ENCODE data around the gene TTLL1. TPM values are rescaled to one million over a fixed set of nuclear protein-coding genes. Genes with fewer than 3 reads are reported as not detected.

Gene TTLL1
- total RNA-seq, 1 experiment from 2014 or later: 5.5 TPM

- no peaks in the 10 kb centered on the region for H3K9me3 Mint-ChIP-seq
- DNase-seq (ENCODE audit: low spot score) (no peak), ATAC-seq (no peak)
- H3K36me3 Mint-ChIP-seq: no peaks in the 10 kb centered on the region
- no peak overlapping the region for H3K27ac Mint-ChIP-seq
- H3K4me1 Mint-ChIP-seq: peaks cover 2% of the 10 kb centered on the region; the same call in 1 of the 2 replicates
- TF ChIP-seq JUN (CRISPR knock-in tag; IDR thresholded peaks at IDR 0.05): no peak
- no peak for TF ChIP-seq PREB (CRISPR knock-in tag; IDR thresholded peaks at IDR 0.05; ENCODE audit: borderline replicate concordance)
- no peak for TF ChIP-seq GRHL2 (CRISPR knock-in tag; IDR thresholded peaks at IDR 0.05; ENCODE audit: insufficient replicate concordance, severe bottlenecking)
- TF ChIP-seq ELF4 (CRISPR knock-in tag; IDR thresholded peaks at IDR 0.05; ENCODE audit: low read depth): no peak
- no peak for TF ChIP-seq NFATC4 (CRISPR knock-in tag; IDR thresholded peaks at IDR 0.05)
- TF ChIP-seq ZNF232 (CRISPR knock-in tag; IDR thresholded peaks at IDR 0.05): no peak
- CTCF ChIA-PET: interaction anchor here (0.6 to 1.1 kb wide), 2 partner anchors 9 to 1383 kb away, joined by 3 to 4 read pairs; no protein-coding TSS in a partner anchor
- no peaks in the 10 kb centered on the region for H3K27me3 Mint-ChIP-seq (ENCODE audit: low read depth)
- POLR2A ChIA-PET: no interaction called here
- H3K4me3 Mint-ChIP-seq: no peak overlapping the region
Measured at GRCh38 chr22:43035250-43035649, 53.9 kb downstream of the TTLL1 start.

- CTCF ChIA-PET: no interaction called here
- no peaks in the 10 kb centered on the region for H3K27me3 Mint-ChIP-seq (ENCODE audit: low read depth)
- no peaks in the 10 kb centered on the region for H3K9me3 Mint-ChIP-seq
- no peaks in the 10 kb centered on the region for H3K36me3 Mint-ChIP-seq
- no peak for DNase-seq (ENCODE audit: low spot score)
- no peak overlapping the region for H3K4me3 Mint-ChIP-seq
- H3K27ac Mint-ChIP-seq: no peak overlapping the region
- ATAC-seq: no peak
- TF ChIP-seq ZNF512 (CRISPR knock-in tag; IDR thresholded peaks at IDR 0.05; ENCODE audit: borderline replicate concordance) (no peak), ESRRA (CRISPR knock-in tag; IDR thresholded peaks at IDR 0.05; ENCODE audit: borderline replicate concordance) (no peak), ATF1 (CRISPR knock-in tag; IDR thresholded peaks at IDR 0.05) (no peak), ZNF317 (CRISPR knock-in tag; IDR thresholded peaks at IDR 0.05; ENCODE audit: borderline replicate concordance, low read depth) (no peak), FOXJ3 (CRISPR knock-in tag; IDR thresholded peaks at IDR 0.05; ENCODE audit: borderline replicate concordance) (no peak), ATF2 (CRISPR knock-in tag; IDR thresholded peaks at IDR 0.05; ENCODE audit: borderline replicate concordance, low read depth) (no peak), USF1 (CRISPR knock-in tag; IDR thresholded peaks at IDR 0.05) (no peak)
- no peaks in the 10 kb centered on the region for H3K4me1 Mint-ChIP-seq
- POLR2A ChIA-PET: no interaction called here
Measured at GRCh38 chr22:43031617-43032016, 57.6 kb downstream of the TTLL1 start.

GRCh38 chr22:43018615-43019014, 70.6 kb downstream of the TTLL1 start:
- DNase-seq (ENCODE audit: low spot score) (no peak), ATAC-seq (no peak)
- Mint-ChIP-seq H3K4me1 (peaks cover 9% of the 10 kb centered on the region), H3K9me3 (peaks cover 8% of the 10 kb centered on the region), H3K4me3 (no peak overlapping the region), H3K27ac (0 out of 2 replicates have a peak overlapping the region, but pooled peaks have one; percentile 56), H3K36me3 (peaks cover 6% of the 10 kb centered on the region), H3K27me3 (ENCODE audit: low read depth) (peaks cover 14% of the 10 kb centered on the region)
- CTCF ChIA-PET: interaction anchor here (1.2 kb wide), 1 partner anchor 42 kb away, joined by 3 read pairs; no protein-coding TSS in a partner anchor
- POLR2A ChIA-PET: no interaction called here
- TF ChIP-seq IRF1 (CRISPR knock-in tag; IDR thresholded peaks at IDR 0.05) (no peak), NR1H2 (CRISPR knock-in tag; IDR thresholded peaks at IDR 0.05) (no peak), NR2C2 (CRISPR knock-in tag; IDR thresholded peaks at IDR 0.05) (no peak), ZNF512 (CRISPR knock-in tag; IDR thresholded peaks at IDR 0.05; ENCODE audit: borderline replicate concordance) (no peak), E2F1 (CRISPR knock-in tag; IDR thresholded peaks at IDR 0.05) (no peak), JAZF1 (CRISPR knock-in tag; IDR thresholded peaks at IDR 0.05) (no peak), ZNF423 (CRISPR knock-in tag; IDR thresholded peaks at IDR 0.05) (no peak), HMGA2 (CRISPR knock-in tag; IDR thresholded peaks at IDR 0.05) (no peak)
